Measurements from ENCODE around the gene GNPTG.

DNA sequence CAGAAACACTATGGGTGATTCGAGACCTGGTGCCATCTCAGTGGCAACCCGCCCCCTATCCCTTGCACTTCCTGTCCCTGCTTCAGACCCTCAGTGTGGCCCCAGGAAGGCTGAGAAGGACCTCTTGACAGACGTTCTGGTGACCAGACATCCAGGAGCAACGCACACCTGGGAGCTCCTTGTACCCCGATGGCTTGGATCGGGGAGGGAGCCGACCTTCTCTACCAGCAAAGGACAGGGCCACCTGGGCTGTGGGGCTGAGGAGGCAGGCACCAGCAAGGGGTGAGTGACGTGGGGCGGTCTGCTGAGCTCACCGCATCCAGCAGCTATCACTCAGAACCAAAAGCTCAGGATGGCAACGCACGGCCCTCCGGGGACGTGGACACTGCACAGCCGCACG lies 35.6 kb downstream of the GNPTG start:
- TF ChIP-seq, protein P1, sequence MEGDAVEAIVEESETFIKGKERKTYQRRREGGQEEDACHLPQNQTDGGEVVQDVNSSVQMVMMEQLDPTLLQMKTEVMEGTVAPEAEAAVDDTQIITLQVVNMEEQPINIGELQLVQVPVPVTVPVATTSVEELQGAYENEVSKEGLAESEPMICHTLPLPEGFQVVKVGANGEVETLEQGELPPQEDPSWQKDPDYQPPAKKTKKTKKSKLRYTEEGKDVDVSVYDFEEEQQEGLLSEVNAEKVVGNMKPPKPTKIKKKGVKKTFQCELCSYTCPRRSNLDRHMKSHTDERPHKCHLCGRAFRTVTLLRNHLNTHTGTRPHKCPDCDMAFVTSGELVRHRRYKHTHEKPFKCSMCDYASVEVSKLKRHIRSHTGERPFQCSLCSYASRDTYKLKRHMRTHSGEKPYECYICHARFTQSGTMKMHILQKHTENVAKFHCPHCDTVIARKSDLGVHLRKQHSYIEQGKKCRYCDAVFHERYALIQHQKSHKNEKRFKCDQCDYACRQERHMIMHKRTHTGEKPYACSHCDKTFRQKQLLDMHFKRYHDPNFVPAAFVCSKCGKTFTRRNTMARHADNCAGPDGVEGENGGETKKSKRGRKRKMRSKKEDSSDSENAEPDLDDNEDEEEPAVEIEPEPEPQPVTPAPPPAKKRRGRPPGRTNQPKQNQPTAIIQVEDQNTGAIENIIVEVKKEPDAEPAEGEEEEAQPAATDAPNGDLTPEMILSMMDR (IDR thresholded peaks at IDR 0.05) = no peak
- no peak for TF ChIP-seq POLR2AphosphoS5 (IDR thresholded peaks at IDR 0.05)
- TF ChIP-seq POLR2A (IDR thresholded peaks at IDR 0.05) = no peak
